Hematopoietic multipotent progenitor cell treated with erythropoietin and hydrocortisone succinate and interleukin-3 and kit ligand, for 17 days (in vitro differentiated cells): Measurements from ENCODE around the gene CFAP69.
"Not testable (repeated sequence)": the region's sequence is repeated elsewhere in the genome, so short reads cannot be mapped to it uniquely, and the experiment has no call there.

Source experiments
- DNase-seq: peaks from one replicate; pipeline ENCODE4 v3.0.0-alpha.2; 2015; ENCODE audit warnings: low spot score

The CFAP69 gene

DNA sequence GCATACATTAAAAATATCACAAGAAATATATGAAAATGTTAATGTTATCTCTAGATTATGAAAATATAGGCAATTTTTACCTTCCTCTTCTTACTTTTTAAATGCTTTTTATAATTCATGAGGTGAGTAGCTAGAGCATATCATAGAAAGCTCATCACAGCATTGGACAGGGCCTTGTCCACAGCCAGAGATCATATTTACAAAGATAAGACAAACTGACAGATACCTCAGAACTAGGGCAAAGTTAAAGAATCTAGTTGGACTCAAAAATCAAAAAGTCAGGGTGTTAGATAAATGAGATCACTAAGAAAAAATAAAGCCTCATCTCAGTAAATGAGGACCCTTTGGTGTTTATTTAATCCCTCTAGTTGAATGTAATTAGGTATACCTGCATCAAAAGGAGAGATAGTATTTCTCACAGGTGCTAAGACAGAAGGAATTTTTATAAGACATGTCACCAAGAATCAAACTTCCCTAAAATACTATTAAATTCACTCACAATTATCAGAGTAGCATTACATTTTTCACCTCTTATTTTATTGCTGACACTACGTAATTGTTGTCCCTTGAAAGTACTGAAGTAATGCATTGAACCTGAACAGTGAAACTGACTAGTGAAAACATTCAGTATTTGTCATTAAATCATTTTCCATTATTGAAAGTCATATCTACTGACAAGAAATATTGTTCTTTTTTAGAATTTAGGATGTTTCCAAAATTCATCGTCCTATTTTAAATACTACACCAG lies 25.6 kb downstream of the CFAP69 start:
- DNase-seq = no peak

DNA sequence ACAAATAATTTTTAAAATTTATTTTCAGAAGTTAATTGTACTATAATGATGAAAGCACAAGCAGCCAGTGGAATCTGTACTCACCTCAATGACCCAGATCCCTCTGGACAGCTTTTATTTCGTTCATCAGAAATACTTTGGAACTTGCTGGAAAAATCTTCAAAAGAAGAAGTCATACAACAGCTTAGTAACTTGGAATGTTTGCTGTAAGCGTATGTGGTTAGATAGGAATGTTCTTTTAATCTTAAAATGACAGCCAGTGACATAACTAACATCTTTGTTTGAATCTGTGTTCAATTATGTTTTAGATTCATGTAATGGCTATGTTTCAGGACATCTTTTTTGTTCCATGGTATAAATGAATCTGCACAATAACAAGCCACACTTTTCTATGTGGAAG lies 26.8 kb downstream of the CFAP69 start:
- DNase-seq = no peak

DNA sequence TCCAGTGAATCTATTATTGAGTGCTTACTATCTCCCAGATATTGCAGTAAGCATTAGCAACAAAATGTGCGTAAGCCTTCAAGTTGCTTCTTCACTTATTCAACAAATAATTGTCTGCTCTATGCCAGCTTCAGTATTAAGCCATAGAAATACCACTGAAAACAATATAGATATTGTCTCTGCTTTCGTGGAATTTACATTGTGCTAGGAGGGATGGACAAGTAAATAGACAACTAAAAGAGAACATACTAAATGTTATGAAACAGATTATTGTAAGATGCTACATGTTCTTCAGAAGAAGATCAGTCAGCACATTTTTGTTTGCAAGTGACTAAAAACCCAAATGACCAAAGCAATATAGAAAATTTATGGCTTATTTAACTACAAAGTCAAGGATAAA lies 27.3 kb downstream of the CFAP69 start:
- DNase-seq = no peak

DNA sequence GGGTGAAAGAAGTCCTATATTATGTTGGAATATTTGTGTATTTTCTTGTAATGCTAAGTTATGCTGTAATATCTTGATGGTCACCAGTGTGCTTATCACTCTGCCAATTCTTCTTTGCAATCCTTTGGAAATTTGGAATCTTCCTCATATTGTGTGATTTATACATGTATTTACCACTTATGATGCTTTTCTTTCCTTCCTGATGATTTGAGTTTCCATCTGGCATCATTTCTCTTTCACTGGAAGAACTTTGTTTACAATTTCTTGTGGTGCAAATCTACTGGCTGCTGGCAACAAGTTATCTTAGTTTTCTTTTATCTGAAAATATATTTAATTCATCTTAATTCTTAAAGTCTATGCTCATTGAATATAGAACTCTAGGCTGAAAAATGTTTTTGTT lies 29.2 kb downstream of the CFAP69 start:
- no peak for DNase-seq

DNA sequence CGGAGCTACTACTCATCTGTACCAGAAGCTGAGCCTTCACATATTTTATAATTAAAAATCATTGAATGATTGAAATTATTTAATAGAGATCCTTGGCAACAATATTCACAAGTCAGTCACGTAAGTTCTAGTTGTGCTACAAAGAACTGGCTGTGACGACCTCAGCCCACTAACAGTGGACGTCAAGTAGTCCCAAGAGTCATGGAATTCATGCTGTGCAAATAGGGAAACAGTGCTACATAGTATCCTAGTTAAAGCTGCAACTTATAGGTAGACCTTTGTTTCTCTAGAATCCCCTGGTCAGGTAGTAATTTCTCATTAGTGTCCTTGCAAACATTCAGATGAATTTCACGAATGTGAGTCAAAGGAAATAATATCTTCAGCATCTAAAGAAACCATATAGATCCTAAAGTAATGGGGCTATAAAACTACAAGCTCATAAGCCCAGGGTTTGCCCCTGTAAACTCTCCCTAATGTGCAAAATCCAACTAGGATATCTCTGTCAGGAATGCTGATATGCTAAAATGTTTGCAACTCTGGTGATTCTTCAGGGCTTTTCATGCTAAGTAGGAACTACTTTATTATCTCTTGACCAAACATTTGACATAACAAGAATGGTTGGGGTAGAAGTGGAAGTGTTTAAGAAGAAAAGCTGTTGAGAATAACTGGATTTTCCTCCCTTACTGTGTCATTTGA lies 31.2 kb downstream of the CFAP69 start:
- DNase-seq = no peak

DNA sequence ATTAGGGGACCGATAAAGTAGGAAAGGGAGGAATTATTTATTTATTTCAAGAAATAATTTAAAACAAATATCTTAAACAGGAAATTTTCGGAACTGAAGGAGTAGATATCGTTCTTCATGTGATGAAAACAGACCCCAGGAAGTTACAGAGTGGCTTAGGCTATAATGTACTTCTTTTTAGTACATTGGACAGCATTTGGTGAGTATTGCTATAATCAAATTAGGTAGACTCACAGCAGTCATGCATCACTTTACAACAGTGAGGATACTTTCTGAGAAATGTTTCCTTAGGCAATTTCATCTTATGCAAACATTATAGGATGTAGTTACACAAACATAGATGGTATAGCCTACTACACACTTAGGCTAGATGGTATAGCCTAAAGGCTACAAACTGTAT lies 43.2 kb downstream of the CFAP69 start:
- DNase-seq = no peak

DNA sequence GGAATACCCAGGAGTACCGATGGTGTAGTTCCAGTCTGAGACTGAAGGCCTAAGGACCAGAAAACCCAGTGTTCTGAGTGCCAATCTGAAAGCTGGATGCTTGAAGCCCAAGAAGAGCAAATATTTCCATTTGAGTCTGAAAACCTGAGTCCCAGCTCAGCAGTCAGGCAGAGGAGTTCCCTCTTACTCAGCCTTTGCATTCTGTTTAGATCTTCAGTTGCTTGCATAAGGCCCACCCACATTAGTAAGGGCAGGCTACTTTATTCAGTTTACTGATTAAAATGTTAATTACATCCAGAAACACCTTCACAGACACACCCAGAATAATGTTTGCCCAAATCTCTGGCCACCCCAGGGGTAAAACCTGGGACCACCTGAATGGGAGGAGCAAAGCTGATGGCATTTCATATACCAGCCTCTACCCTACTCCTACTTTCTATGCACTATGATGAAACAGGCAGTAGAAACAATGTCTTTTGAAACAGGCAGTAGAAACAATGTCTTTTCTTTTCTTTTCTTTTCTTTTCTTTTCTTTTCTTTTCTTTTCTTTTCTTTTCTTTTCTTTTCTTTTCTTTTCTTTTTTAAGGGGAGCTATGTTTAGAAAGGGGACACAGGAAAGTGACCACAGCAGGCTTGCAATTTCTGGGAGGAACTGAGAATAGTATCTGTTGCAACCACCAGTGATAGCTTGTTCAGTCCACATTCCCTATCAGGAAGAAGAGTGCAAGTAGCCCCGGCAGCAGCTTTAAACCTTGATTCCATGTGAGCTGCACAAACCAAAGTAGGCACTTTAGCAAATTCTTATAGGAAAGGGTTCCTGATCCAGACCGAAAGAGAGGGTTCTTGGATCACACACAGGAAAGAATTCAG lies 45.5 kb downstream of the CFAP69 start:
- DNase-seq = no peak

DNA sequence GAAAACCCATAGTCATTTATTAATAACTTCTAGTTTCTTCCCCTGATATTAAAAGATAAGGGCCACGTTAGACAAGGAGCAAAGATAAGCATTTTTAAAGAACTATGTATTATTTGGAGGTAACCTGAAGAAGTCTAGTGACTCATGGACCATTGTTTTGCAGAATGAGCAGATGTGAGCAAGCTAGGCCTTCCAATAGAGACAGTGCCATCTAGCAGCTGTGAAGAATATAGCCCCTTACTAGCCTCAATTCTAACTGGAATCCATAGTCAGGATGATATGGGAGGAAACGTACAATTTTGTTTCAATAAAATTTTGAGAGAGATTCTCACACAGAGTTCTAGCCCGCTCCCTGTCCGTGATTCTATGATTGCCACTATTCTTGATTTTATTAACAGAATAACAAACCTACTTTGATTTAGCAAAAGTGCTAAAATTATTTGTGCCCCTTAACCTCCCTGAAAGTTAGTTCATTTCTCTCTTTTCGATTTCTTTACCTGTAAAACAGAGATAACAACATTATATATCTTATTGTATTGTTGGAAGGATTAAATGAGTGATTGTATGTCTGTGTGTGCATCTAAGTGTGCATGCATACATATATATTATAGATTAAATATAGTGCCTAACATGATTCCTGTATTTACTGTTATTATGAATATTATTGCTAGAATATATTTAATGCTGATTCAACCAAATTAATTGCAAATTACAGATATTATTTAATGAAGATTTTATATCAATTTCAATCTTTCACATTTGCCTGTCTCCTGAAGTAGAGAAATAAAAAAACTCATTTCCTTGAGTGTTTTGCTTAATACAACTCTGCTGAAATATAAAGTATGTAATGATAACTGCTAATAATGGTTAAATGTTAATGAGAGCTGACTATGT lies 53.4 kb downstream of the CFAP69 start:
- DNase-seq = no peak

DNA sequence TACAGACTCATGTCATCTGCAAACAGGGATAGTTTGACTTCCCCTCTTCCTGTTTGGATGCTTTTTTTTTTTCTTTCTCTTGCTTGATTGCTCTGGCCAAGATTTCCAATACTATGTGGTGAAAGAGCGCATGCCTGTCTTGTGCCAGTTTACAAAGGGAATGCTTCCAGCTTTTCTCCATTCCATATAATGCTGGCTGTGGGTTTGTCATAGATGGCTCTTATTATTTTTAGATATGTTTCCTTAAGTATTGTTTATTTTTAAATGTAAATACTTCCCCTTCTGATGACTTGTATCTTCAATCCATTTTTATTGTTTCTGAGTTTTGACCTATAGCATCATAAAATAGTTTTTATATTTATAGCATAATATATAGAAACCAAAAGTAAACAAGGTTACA lies 58.3 kb downstream of the CFAP69 start:
- no peak for DNase-seq

DNA sequence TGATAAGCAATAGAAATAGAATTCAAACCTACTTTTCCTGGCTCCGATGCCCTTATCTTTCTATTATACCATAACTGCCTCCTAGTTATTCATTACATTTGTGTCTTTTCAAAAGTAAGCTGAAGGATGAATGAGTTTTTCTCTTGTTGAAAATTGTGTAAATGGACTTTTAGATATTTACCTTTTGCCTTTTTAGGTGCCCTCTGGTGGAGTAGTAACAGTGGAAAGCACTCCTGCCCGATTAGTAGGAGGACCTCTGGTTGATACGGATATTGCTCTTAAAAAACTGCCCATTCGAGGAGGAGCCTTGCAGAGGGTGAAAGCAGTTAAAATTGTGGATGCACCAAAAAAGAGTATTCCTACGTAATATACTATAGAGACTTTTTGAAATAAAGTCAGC lies 64.9 kb downstream of the CFAP69 start:
- no peak for DNase-seq

DNA sequence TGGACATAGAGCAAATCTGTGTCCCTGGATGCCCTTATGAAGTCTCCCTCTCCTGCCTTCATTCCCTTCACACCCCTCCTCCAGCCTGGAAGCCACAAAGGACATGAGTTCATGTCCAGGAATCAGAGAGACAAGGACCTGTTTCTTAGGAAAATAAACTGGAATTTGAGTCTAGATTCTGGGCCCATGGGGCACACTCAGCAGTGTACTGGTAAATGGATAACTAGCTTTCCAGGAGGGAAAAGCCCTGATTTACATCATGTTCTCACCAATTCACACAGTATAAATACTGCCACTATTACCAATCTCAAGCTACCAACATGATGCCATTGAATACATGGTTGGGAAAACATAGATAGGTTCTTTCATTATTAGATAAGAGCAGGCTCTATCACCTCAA lies 66.2 kb downstream of the CFAP69 start:
- no peak for DNase-seq

DNA sequence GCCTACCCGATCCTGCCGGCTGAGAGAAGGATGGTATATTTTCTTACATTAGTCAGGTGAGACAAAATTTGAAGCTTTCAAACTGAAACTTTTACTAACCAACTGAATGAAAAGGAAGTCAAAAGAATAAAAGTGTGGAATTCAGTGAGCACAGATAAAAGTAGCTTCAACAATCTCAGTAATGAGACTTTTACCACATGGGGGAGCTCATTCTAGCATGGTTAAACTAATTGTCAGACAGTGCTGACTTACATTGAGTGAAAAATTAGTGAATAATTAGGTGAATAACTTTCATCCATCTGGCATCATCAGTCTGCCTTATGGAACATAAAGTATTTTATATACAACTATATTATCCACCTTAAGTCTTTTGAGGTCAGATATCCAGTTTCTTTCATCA lies 67.8 kb downstream of the CFAP69 start:
- no peak for DNase-seq

DNA sequence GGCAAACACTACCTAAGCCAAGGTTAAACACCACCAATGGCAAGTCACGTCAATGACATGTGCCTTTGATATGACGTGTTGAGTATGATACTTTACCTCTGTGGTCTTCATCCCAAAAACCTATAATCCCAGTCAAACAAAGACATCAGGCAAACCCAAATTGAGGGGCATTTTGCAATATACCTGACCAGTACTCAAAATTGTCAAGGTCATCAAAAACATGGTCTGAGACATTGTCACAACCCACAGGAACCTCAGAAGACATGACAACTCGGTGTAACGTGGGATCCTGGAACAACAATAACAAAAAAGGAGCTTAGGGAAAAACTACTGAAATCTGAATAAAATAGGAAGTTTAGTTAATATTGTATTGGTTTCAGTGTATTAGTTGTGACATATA lies 68.9 kb downstream of the CFAP69 start:
- DNase-seq = no peak

DNA sequence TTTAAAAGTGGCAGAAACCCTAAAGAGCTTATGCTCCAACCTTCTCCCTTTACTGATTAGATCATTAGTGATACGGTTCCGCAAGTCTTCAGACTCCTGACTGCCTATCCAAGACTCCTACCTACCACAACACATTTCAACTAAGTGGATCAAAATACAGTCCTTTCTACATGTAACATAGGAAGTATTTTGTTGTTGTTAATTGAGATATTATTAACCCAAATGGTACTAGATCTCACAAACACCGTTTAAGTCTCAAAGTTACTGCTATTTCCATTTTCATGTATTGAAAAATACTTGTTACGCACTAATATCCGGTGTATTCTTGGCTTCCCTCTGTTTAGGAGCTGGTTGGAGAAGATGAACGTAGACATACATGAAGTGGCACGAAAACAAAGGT lies 75.0 kb downstream of the CFAP69 start:
- no peak for DNase-seq

DNA sequence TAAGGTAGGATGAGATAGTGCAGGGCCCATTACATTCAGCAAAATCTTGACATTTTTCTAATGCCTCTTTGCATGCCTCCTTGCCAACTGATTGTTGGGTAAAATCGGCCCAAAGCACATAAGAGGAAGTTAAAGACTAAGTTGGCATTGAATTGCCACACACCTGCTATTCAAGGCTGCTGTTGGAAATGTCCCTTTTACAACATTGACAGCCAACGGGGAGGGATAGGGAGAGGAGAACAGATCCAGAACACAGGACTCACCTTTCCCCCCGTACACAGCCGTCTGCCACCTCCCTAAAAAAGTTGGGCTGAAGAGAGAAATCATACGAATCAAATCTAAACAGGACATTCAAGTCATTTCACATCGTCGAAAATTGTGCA lies 75.4 kb downstream of the CFAP69 start:
- no peak for DNase-seq

DNA sequence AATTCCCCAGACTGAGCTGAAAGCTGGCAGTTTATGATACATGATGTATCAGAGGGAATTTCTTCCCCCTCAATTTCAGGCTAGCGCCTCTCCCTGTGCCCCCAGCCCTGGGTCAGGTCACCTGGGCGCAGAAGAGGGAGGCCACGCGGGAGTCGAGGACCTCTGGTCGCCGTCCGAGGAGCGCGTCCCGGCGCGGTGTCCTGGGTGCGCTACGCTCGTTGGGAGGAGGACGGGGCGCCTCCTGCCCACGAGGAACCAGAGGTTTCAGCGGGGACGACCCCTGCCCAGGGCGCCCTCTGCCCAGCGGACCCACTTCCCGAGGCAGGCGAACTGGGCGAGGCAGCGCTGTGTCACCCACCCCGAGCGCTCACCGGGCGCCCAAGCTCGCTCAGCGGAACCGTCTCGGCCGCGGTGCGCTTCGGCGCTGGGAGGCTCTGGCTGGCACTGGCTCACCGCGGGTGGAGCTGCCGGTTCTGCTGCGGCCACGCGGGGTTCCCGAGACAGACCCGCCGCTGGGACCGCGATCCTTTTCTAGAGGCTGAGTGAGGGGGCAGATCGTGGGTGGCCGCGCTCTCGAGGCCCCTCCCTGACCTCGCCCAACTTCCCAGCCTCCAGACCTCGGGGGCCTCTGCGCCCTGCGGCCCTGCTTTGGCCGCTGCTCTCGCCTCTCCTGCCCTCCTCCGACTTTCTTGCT lies 76.0 kb downstream of the CFAP69 start, which contains the start of gene FAM237B:
FAM237B (minus strand) TSS at position 504 of the 694 bp plus-strand sequence. CDS start 1,556 bp downstream, outside the sequence.
- no peak for DNase-seq

DNA sequence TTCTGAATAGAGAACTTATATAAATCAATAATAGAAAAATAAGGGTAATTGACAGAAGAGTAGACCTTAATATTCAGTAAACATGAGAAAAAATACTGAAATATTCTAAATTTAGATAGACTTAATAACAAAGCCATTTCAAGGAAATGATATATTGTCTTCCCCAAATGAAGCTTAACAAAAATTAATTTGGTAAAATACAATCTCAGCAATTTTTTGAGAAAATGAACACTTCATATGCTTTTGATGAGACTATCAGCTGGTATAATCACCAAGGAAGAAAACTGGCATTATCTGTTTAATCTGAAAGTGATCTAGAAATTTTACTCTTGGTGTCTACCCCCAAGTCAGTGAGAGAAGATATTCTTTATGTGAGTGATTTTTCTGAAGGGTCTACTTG lies 77.9 kb downstream of the CFAP69 start:
- no peak for DNase-seq

DNA sequence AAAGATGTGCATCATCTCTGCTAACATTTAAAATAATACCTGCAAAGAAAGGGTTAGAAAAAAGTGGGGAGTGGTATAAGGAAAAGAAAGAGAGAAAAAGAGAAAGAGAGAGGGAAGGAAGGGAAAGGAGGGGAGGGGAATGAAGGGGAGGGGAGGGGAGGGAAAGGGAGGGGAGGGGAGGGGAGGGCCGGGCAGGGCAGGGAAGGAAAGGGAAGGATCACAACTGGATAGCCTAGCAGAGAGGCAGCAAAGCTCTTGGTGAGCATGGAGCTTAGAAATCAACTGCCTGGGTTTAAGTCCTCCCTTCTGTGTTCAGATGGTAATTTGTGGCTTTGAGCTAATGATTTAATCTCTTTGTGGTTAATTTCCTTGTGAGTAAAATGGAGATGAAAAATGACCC lies 81.5 kb downstream of the CFAP69 start:
- DNase-seq = no peak

DNA sequence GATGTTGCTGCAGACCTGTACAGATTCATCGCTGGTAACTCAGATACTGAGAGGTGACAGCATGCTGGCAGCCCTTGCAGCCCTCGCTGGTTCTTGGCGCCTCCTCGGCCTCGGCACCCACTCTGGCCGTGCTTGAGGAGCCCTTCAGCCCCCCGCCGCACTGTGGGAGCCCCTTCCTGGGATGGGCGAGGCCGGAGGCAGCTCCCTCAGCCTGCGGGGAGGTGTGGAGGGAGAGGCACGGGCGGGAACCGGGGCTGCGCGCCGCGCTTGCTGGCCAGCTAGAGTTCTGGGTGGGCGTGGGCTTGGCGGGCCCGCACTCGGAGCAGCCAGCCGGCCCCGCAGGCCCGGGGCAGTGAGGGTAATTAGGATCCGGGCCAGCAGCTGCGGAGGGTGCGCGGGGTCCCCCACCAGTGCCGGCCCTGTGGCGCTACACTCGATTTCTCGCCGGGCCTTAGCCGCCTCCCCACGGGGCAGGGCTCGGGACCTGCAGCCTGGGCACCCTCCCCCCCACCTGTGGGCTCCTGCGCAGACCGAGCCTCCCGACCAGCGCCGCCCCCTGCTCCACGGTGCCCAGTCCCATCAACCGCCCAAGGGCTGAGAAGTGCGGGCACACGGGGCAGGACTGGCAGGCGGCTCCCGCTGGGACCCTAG lies 89.3 kb downstream of the CFAP69 start:
- no peak for DNase-seq

DNA sequence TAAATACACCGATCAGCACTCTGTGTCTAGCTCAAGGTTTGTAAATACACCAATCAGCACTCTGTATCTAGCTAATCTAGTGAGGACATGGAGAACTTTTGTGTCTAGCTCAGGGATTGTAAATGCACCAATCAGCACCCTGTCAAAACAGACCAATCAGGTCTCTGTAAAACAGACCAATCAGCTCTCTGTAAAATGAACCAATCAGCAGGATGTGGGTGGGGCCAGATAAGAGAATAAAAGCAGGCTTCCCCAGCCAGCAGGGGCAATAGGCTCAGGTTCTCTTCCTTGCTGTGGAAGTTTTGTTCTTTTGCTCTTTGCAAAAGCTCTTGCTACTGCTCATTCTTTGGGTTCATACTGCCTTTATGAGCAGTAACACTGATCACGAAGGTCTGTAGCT lies 90.0 kb downstream of the CFAP69 start:
- not testable (repeated sequence) for DNase-seq

DNA sequence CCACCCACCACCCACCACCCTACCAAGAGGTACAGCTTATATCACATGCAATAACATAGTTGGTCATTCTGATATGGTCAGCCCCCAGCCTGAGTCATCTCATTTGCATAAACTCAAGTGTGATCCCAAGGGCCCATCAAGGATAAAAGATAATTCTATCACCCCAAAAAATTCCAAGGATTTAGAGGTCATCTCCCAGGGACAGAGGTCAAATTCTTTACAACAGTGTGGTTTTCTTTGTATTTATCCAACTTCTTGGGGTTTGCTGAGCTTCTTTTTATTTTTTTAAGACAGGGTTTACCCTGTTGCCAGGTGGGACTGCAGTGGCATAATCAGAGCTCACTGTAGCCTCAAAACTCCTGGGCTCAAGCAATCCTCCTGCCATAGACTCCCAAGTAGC lies 92.1 kb downstream of the CFAP69 start:
- no peak for DNase-seq
